ENCODE data around the gene CYFIP1.

CYFIP1 gene

GRCh38 chr15:22912256-22912655 is 67.9 kb downstream of the CYFIP1 start:
- TF ChIP-seq SIN3A (IDR thresholded peaks at IDR 0.05; ENCODE audit: borderline replicate concordance, insufficient read depth, low read length) (no peak), POLR2AphosphoS5 (IDR thresholded peaks at IDR 0.05; ENCODE audit: low read depth, low read length) (no peak), FOXP2 (optimal IDR thresholded peaks at IDR 0.05; ENCODE audit: borderline replicate concordance, extremely low read depth, extremely low read length, insufficient read depth) (no peak), TAF1 (IDR thresholded peaks at IDR 0.05; ENCODE audit: borderline replicate concordance, insufficient read depth, low read length) (no peak), REST (IDR thresholded peaks at IDR 0.05; ENCODE audit: insufficient read depth in 1 of 2, low read depth in 2 of 2, low read length in 2 of 2) (no peak)

GRCh38 chr15:22911306-22911705 is 68.9 kb downstream of the CYFIP1 start:
- TF ChIP-seq SIN3A (IDR thresholded peaks at IDR 0.05; ENCODE audit: borderline replicate concordance, insufficient read depth, low read length), result no peak
- no peak for TF ChIP-seq POLR2AphosphoS5 (IDR thresholded peaks at IDR 0.05; ENCODE audit: low read depth, low read length)
- TF ChIP-seq TAF1 (IDR thresholded peaks at IDR 0.05; ENCODE audit: borderline replicate concordance, insufficient read depth, low read length), result no peak
- no peak for TF ChIP-seq REST (IDR thresholded peaks at IDR 0.05; ENCODE audit: insufficient read depth in 1 of 2, low read depth in 2 of 2, low read length in 2 of 2)
- TF ChIP-seq FOXP2 (optimal IDR thresholded peaks at IDR 0.05; ENCODE audit: borderline replicate concordance, extremely low read depth, extremely low read length, insufficient read depth), result no peak

- TF ChIP-seq TAF1 (IDR thresholded peaks at IDR 0.05; ENCODE audit: borderline replicate concordance, insufficient read depth, low read length) (no peak), SIN3A (IDR thresholded peaks at IDR 0.05; ENCODE audit: borderline replicate concordance, insufficient read depth, low read length) (no peak), FOXP2 (optimal IDR thresholded peaks at IDR 0.05; ENCODE audit: borderline replicate concordance, extremely low read depth, extremely low read length, insufficient read depth) (no peak), REST (IDR thresholded peaks at IDR 0.05; ENCODE audit: insufficient read depth in 1 of 2, low read depth in 2 of 2, low read length in 2 of 2) (no peak), POLR2AphosphoS5 (IDR thresholded peaks at IDR 0.05; ENCODE audit: low read depth, low read length) (no peak)
Observed at GRCh38 chr15:22908830-22909229, 71.3 kb downstream of the CYFIP1 start.

GRCh38 chr15:22907161-22907950 is 72.8 kb downstream of the CYFIP1 start:
- TF ChIP-seq SIN3A (IDR thresholded peaks at IDR 0.05; ENCODE audit: borderline replicate concordance, insufficient read depth, low read length), result no peak
- no peak for TF ChIP-seq POLR2AphosphoS5 (IDR thresholded peaks at IDR 0.05; ENCODE audit: low read depth, low read length)
- TF ChIP-seq REST (IDR thresholded peaks at IDR 0.05; ENCODE audit: insufficient read depth in 1 of 2, low read depth in 2 of 2, low read length in 2 of 2), result no peak
- no peak for TF ChIP-seq TAF1 (IDR thresholded peaks at IDR 0.05; ENCODE audit: borderline replicate concordance, insufficient read depth, low read length)
- no peak for TF ChIP-seq FOXP2 (optimal IDR thresholded peaks at IDR 0.05; ENCODE audit: borderline replicate concordance, extremely low read depth, extremely low read length, insufficient read depth)
